ENCODE measurements around the gene CTNNA1. TPM values are rescaled to one million over a fixed set of nuclear protein-coding genes. Genes with fewer than 3 reads are reported as not detected.

CTNNA1 gene
- total RNA-seq, 1 donor from 2014 or later, result 397 TPM

- H3K4me3 ChIP-seq (ENCODE audit: low read depth, low read length), result no peak overlapping the region
- DNase-seq (ENCODE audit: low read depth), result no peak
These were observed 119.7 kb downstream of the CTNNA1 start for GRCh38 chr5:138872841-138873465.

GRCh38 chr5:138873466-138874221, 120.4 kb downstream of the CTNNA1 start:
- no peak for TF ChIP-seq CTCF (IDR thresholded peaks at IDR 0.05; ENCODE audit: insufficient read depth, low read length, poor library complexity, severe bottlenecking)
- no peak for DNase-seq (ENCODE audit: low read depth)
- Histone ChIP-seq H3K27me3 (ENCODE audit: control insufficient read depth, insufficient read depth, low read length) (no peaks in the 10 kb centered on the region), H3K36me3 (ENCODE audit: control insufficient read depth, insufficient read depth, low read length) (no peaks in the 10 kb centered on the region), H3K4me3 (ENCODE audit: low read depth, low read length) (no peak overlapping the region)

More at GRCh38 chr5:138872841-138873465, 119.7 kb downstream of the CTNNA1 start:
- Histone ChIP-seq H3K27me3 (ENCODE audit: control insufficient read depth, insufficient read depth, low read length) (no peaks in the 10 kb centered on the region), H3K36me3 (ENCODE audit: control insufficient read depth, insufficient read depth, low read length) (no peaks in the 10 kb centered on the region)
- no peak for TF ChIP-seq CTCF (IDR thresholded peaks at IDR 0.05; ENCODE audit: insufficient read depth, low read length, poor library complexity, severe bottlenecking)

- no peak for DNase-seq (ENCODE audit: low read depth)
- Histone ChIP-seq H3K27me3 (ENCODE audit: control insufficient read depth, insufficient read depth, low read length) (no peaks in the 10 kb centered on the region), H3K4me3 (ENCODE audit: low read depth, low read length) (peak overlapping the region; percentile 21), H3K36me3 (ENCODE audit: control insufficient read depth, insufficient read depth, low read length) (no peaks in the 10 kb centered on the region)
- TF ChIP-seq CTCF (IDR thresholded peaks at IDR 0.05; ENCODE audit: insufficient read depth, low read length, poor library complexity, severe bottlenecking), result no peak
These were observed 121.0 kb downstream of the CTNNA1 start for GRCh38 chr5:138874241-138874640.

GRCh38 chr5:138874771-138875551, 121.7 kb downstream of the CTNNA1 start, which contains the start of gene LRRTM2:
Gene LRRTM2 (minus strand): TSS chr5:138875335. CDS start chr5:138874911, 424 bp downstream.
- DNase-seq (ENCODE audit: low read depth), result peak; percentile 56
- TF ChIP-seq CTCF (IDR thresholded peaks at IDR 0.05; ENCODE audit: insufficient read depth, low read length, poor library complexity, severe bottlenecking), result no peak

GRCh38 chr5:138875552-138875875, 122.3 kb downstream of the CTNNA1 start:
- DNase-seq (ENCODE audit: low read depth), result no peak
- no peak for TF ChIP-seq CTCF (IDR thresholded peaks at IDR 0.05; ENCODE audit: insufficient read depth, low read length, poor library complexity, severe bottlenecking)
- H3K27me3 ChIP-seq (ENCODE audit: control insufficient read depth, insufficient read depth, low read length), result no peaks in the 10 kb centered on the region
- H3K36me3 ChIP-seq (ENCODE audit: control insufficient read depth, insufficient read depth, low read length), result no peaks in the 10 kb centered on the region
- no peak overlapping the region for H3K4me3 ChIP-seq (ENCODE audit: low read depth, low read length)

More at GRCh38 chr5:138874771-138875551, 121.7 kb downstream of the CTNNA1 start, which contains the start of gene LRRTM2:
- Histone ChIP-seq H3K27me3 (ENCODE audit: control insufficient read depth, insufficient read depth, low read length) (no peaks in the 10 kb centered on the region), H3K4me3 (ENCODE audit: low read depth, low read length) (peak within 1 kb of the TSS; percentile 21), H3K36me3 (ENCODE audit: control insufficient read depth, insufficient read depth, low read length) (no peaks in the 10 kb centered on the region)

Data from kidney epithelial cell (primary cell).